GM18511 (cell line): Measurements from ENCODE around the gene CDH20.
"Not testable (repeated sequence)": the region's sequence is repeated elsewhere in the genome, so short reads cannot be mapped to it uniquely, and the experiment has no call there.

ENCODE experiments used
- ATAC-seq: cut with Tn5 transposase; IDR thresholded peaks from one replicate; pipeline ENCODE4 v1.9.1; 2021; ENCODE audit warnings: mild to moderate bottlenecking, moderate library complexity; ENCODE audit not compliant: unreplicated experiment

Gene CDH20

GRCh38 chr18:61340148-61340547, 6.9 kb downstream of the CDH20 start:
- ATAC-seq, result no peak

GRCh38 chr18:61348230-61348629, 15.0 kb downstream of the CDH20 start:
- ATAC-seq, result no peak

GRCh38 chr18:61350578-61350977, 17.3 kb downstream of the CDH20 start:
- no peak for ATAC-seq

GRCh38 chr18:61352059-61352458, 18.8 kb downstream of the CDH20 start:
- no peak for ATAC-seq

GRCh38 chr18:61352611-61353010, 19.4 kb downstream of the CDH20 start:
- no peak for ATAC-seq

- peak; percentile 98 for ATAC-seq
These were observed 27.5 kb downstream of the CDH20 start for GRCh38 chr18:61360404-61361383.

GRCh38 chr18:61362511-61362910, 29.3 kb downstream of the CDH20 start:
- ATAC-seq, result no peak

GRCh38 chr18:61364953-61365352, 31.7 kb downstream of the CDH20 start:
- ATAC-seq, result no peak

GRCh38 chr18:61368001-61368400, 34.8 kb downstream of the CDH20 start:
- ATAC-seq, result no peak

GRCh38 chr18:61369671-61370070, 36.4 kb downstream of the CDH20 start:
- ATAC-seq, result not testable (repeated sequence)

- no peak for ATAC-seq
These were observed 37.9 kb downstream of the CDH20 start for GRCh38 chr18:61371111-61371510.

- no peak for ATAC-seq
These were observed 46.6 kb downstream of the CDH20 start for GRCh38 chr18:61379827-61380226.

- ATAC-seq, result no peak
These were observed 54.8 kb downstream of the CDH20 start for GRCh38 chr18:61388010-61388409.

- no peak for ATAC-seq
These were observed 61.8 kb downstream of the CDH20 start for GRCh38 chr18:61394983-61395382.

GRCh38 chr18:61397222-61397621, 64.0 kb downstream of the CDH20 start:
- ATAC-seq, result no peak

- ATAC-seq, result no peak
These were observed 65.9 kb downstream of the CDH20 start for GRCh38 chr18:61398961-61399705.

GRCh38 chr18:61400016-61400635, 66.9 kb downstream of the CDH20 start:
- no peak for ATAC-seq

GRCh38 chr18:61400716-61401115, 67.5 kb downstream of the CDH20 start:
- no peak for ATAC-seq

- no peak for ATAC-seq
These were observed 69.5 kb downstream of the CDH20 start for GRCh38 chr18:61402726-61403125.

GRCh38 chr18:61413396-61413795, 80.2 kb downstream of the CDH20 start:
- no peak for ATAC-seq

GRCh38 chr18:61414086-61414485, 80.9 kb downstream of the CDH20 start:
- no peak for ATAC-seq
